KBM-7 (cell line): ENCODE data around the gene NPM1.

ENCODE experiments used
- DNase-seq: peaks from one replicate; pipeline ENCODE4 v3.0.0-alpha.2; 2015
- in situ Hi-C: fragments of 300-500 bp; cut with MboI; formaldehyde crosslinking; loops from 2 replicates; pipeline ENCODE4 v1.14.3; 2020; ENCODE audit warnings: low sequenced_read_pairs, low pct_unique_long_range_greater_than_20kb, mixed read lengths

The NPM1 gene

GRCh38 chr5:171438738-171439137, 51.1 kb downstream of the NPM1 start:
- no peak for DNase-seq
- in situ Hi-C loops = loop anchor here (25.0 kb wide), 1 partner anchor 624 kb away; no protein-coding TSS in a partner anchor

GRCh38 chr5:171441246-171441791, 53.7 kb downstream of the NPM1 start:
- DNase-seq = no peak
- in situ Hi-C loops = loop anchor here (25.0 kb wide), 1 partner anchor 621 kb away; no protein-coding TSS in a partner anchor

- peak; percentile 18 for DNase-seq
- in situ Hi-C loops = loop anchor here (25.0 kb wide), 1 partner anchor 620 kb away; no protein-coding TSS in a partner anchor
These were observed 54.8 kb downstream of the NPM1 start for GRCh38 chr5:171442287-171443042.

GRCh38 chr5:171444582-171444981, 56.9 kb downstream of the NPM1 start:
- in situ Hi-C loops = loop anchor here (25.0 kb wide), 1 partner anchor 618 kb away; no protein-coding TSS in a partner anchor
- DNase-seq = no peak

- in situ Hi-C loops = loop anchor here (25.0 kb wide), 1 partner anchor 616 kb away; no protein-coding TSS in a partner anchor
- no peak for DNase-seq
These were observed 58.2 kb downstream of the NPM1 start for GRCh38 chr5:171445644-171446516.

- in situ Hi-C loops = loop anchor here (25.0 kb wide), 1 partner anchor 615 kb away; no protein-coding TSS in a partner anchor
- no peak for DNase-seq
These were observed 59.6 kb downstream of the NPM1 start for GRCh38 chr5:171447226-171447625.

GRCh38 chr5:171449426-171449825, 61.8 kb downstream of the NPM1 start:
- in situ Hi-C loops = loop anchor here (25.0 kb wide), 1 partner anchor 613 kb away; no protein-coding TSS in a partner anchor
- no peak for DNase-seq

GRCh38 chr5:171450423-171451331, 63.0 kb downstream of the NPM1 start:
- no peak for DNase-seq
- in situ Hi-C loops = no loop called here

GRCh38 chr5:171451421-171451820, 63.8 kb downstream of the NPM1 start:
- in situ Hi-C loops = no loop called here
- DNase-seq = no peak

- in situ Hi-C loops = no loop called here
- no peak for DNase-seq
These were observed 65.5 kb downstream of the NPM1 start for GRCh38 chr5:171453056-171453725.

- no peak for DNase-seq
- in situ Hi-C loops = no loop called here
These were observed 66.3 kb downstream of the NPM1 start for GRCh38 chr5:171453988-171454387.

GRCh38 chr5:171454549-171454948, 66.9 kb downstream of the NPM1 start:
- no peak for DNase-seq
- in situ Hi-C loops = no loop called here

GRCh38 chr5:171455522-171455921, 67.9 kb downstream of the NPM1 start:
- in situ Hi-C loops = no loop called here
- DNase-seq = no peak

- no peak for DNase-seq
- in situ Hi-C loops = no loop called here
These were observed 69.7 kb downstream of the NPM1 start for GRCh38 chr5:171457208-171457981.

GRCh38 chr5:171459839-171460238, 72.2 kb downstream of the NPM1 start:
- in situ Hi-C loops = no loop called here
- DNase-seq = no peak
